Measurements from ENCODE around the gene TENM4.

TENM4 gene

GRCh38 chr11:78685156-78685555, 755.7 kb downstream of the TENM4 start:
- H3K4me3 ChIP-seq (ENCODE audit: control insufficient read depth, low read depth, low read length) = no peak overlapping the region
- TF ChIP-seq CTCF (IDR thresholded peaks at IDR 0.05; ENCODE audit: control insufficient read depth, insufficient read depth, low read depth, low read length, missing control alignments) = no peak
- no peak for DNase-seq (ENCODE audit: low read depth)

DNA sequence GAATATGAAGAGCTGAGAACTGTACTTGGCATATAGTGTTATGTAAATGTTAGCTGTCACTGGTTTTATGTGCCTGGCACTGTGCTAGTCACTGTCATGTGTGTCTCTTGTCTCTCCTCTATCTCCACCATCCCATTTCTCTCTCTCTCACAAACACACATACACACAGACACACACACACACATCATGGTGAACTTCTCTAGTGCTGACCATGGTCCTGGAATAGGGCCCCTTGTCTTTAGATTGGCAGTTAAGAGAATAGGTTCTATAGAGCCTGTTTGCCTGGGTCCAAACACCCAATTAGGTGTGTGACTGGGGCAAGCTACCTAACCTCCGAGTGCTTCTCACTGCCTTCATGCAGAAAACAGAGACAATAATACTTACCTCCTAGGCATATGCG, 756.5 kb downstream of the TENM4 start:
- TF ChIP-seq CTCF (IDR thresholded peaks at IDR 0.05; ENCODE audit: control insufficient read depth, insufficient read depth, low read depth, low read length, missing control alignments) = no peak
- no peak overlapping the region for H3K4me3 ChIP-seq (ENCODE audit: control insufficient read depth, low read depth, low read length)
- DNase-seq (ENCODE audit: low read depth) = no peak

- TF ChIP-seq CTCF (IDR thresholded peaks at IDR 0.05; ENCODE audit: control insufficient read depth, insufficient read depth, low read depth, low read length, missing control alignments) = no peak
Measured at GRCh38 chr11:78683774-78684173, 757.1 kb downstream of the TENM4 start.

DNA sequence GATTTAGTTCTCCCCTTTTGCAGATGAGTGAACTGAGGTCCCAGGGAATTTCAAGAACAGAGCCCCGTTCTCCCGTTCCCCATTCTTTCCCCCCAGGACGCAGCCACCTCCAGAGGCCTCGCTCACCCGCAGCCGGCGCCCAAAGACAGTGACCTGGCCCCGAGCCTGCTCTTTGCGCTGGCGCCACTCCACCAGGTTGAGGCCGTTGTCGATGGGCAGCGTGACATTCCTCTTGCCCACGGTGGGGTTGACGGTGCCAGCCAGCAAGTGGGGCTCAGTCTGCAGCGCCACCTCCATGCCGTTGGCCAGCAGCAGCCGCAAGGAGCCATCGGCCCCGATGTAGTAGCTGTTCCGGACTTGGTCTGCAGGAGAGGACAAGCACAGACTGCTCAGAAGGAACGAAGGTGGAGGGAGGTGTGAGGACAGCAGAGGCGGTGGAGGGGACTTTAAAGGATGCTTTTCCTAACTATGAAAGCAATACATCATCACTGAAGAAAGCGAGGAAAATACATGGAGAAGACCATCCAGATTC, 764.7 kb downstream of the TENM4 start:
- no peak for DNase-seq (ENCODE audit: low read depth)
- TF ChIP-seq CTCF (IDR thresholded peaks at IDR 0.05; ENCODE audit: control insufficient read depth, insufficient read depth, low read depth, low read length, missing control alignments) = no peak
- H3K4me3 ChIP-seq (ENCODE audit: control insufficient read depth, low read depth, low read length) = no peak overlapping the region

More at GRCh38 chr11:78683774-78684173, 757.1 kb downstream of the TENM4 start:
- no peak overlapping the region for H3K4me3 ChIP-seq (ENCODE audit: control insufficient read depth, low read depth, low read length)
- DNase-seq (ENCODE audit: low read depth) = no peak

GRCh38 chr11:78672850-78673620, 767.8 kb downstream of the TENM4 start:
- no peak for DNase-seq (ENCODE audit: low read depth)
- H3K4me3 ChIP-seq (ENCODE audit: control insufficient read depth, low read depth, low read length) = no peak overlapping the region
- no peak for TF ChIP-seq CTCF (IDR thresholded peaks at IDR 0.05; ENCODE audit: control insufficient read depth, insufficient read depth, low read depth, low read length, missing control alignments)

DNA sequence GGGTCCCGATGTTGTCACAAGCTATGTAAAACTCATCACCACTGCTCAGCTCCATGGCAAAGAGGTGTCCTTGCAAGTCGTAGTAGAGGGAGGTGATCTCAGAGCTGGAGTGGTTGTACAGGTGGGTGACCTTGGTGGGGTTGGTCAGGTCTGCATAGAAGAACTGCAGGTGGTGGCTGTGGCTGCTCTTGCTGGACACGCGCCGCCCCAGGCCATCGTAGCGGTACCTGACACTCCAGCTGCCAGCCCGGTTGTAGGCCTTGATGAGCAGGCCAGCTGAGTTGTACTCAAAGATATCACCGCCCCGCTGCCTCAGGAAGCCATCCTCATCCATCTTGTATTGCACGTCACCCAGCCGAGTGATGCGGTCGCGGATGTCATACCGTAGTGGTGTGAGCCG, 771.6 kb downstream of the TENM4 start:
- no peak for TF ChIP-seq CTCF (IDR thresholded peaks at IDR 0.05; ENCODE audit: control insufficient read depth, insufficient read depth, low read depth, low read length, missing control alignments)
- DNase-seq (ENCODE audit: low read depth) = no peak
- no peak overlapping the region for H3K4me3 ChIP-seq (ENCODE audit: control insufficient read depth, low read depth, low read length)
